SK-N-MC (cell line): ENCODE measurements around the gene KIF25.

Experiments
- EZH2 ChIP-seq: fragments of 200-600 bp; sonication (generic); IDR thresholded peaks from one replicate; pipeline ENCODE4 v1.6.1; 2017; ENCODE audit warnings: antibody characterized with exemption
- POLR2AphosphoS5 ChIP-seq: IDR thresholded peaks from 2 replicates; pipeline ENCODE4 v1.6.1; 2012; ENCODE audit warnings: mild to moderate bottlenecking, low read depth, low read length, borderline replicate concordance

GRCh38 chr6:168028181-168028580 is 30.7 kb downstream of the KIF25 start:
- TF ChIP-seq EZH2 (no peak), POLR2AphosphoS5 (no peak)
